Activated T-helper 1 cell treated with Interleukin-2 at 50 U/mL for 16 hours (primary cell): ENCODE measurements around the gene CCDC78.

Experiments used
- DNase-seq: peaks from one replicate; pipeline ENCODE4 v3.0.0-alpha.2; 2020; ENCODE audit warnings: low read depth

The CCDC78 gene

DNA sequence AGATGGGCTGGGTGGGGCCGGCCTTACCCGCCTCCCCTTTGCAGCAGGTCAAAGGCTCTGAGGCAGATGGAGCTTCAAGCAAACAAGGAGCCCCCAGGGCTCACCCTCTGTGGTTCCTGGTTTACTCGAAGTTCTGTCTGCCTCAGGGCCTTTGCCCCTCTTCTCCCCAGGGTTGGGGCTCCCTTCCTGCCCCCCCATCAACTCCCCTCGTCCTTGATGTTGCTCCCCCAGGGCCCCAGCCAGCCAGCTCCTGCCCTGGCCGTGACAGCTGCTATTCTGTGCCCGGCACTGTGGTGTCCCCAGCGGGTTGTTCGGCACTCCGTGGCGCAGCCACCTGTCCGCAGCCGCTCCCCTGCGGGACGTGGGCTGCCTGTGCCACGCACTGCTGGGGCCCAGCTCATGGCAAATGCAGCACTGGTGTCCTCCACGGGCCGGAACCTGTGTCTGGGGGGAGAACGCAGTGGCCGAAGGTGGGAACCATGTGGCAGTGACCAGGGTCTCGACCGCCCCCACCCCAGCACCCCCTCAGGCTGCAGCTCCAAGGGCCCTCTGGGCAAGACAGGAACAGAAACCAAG is 15.7 kb downstream of the CCDC78 start:
- DNase-seq, result no peak

DNA sequence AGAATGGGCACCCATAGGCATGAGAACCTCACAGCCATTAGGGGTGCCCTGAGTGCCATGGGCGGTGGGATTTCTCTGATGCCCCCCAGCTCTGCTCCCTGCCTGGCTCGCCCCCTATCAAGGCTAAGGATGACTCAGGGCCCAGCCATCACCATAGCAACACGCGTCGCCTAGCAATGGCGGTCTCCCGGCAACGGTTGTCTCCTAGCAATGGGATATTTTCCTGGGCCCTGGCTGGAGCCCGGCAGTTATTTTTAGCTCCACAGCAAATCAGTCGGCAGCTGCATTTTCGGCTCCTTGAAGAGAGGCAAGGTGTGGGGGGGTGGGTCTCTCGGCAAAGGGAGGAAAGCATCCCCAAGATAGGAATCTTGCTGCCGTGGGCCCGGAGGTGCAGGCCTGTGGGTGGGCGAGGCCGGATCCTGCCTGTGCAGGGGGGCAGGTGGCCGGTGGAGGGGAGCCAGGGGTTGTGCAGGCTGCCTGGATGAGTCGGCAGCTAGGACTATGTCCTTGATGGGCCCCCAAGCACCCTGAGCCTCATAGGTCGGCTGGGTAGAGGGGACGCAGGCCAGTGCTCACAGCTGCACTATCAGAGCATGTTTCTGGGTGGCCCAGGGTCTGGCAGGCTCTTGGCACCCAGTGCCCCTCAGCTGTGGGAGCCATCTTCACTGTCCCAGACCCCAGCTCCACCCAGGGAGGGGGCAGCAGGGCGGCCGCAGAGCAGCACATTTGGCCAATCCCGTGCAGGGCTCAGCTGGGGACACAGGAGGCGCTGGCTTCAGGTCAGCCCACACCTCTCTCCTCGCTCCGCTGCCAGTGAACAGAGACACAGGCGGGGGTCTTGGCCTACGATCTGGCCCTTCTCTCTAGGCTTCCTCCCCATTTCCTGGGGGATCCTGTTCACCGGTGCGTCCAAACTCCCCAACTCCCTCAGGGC is 16.4 kb downstream of the CCDC78 start:
- DNase-seq, result no peak

DNA sequence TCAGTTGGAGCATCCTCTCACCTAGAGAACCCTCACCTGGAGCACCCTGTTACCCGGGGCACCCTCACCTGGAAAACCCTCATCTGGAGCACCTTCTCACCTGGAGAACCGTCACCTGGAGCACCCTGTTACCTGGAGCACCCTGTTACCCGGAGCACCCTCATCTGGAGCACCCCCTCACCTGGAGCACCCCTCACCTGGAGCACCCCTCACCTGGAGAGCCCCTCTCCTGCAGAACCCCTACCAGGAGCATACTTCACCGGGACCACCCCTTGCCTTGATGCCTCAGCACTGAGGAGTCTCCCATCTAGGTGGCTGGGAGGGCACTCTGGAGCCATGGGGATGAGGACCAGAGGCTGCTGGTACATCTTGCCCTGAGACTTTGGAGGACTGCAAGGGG is 17.3 kb downstream of the CCDC78 start:
- DNase-seq, result no peak

DNA sequence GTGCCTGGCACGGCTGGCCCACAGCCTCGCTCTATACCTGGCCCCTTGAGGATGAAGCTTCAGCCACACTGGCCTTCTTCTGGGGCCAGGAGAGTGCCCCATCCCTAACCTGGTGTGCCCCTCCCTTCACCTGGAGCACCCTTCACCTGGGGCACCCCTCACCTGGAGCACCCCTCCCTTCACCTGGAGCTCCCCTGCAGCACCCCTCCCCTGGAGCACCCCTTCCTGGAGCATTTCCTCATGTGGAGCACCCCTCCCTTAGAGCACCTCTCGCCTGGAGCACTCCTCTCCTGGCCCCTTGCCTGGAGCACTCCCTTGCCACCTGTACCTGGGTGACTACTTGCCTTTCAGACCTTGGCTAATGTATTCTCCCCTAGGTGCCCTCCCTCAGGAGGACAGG is 18.2 kb downstream of the CCDC78 start:
- DNase-seq, result no peak

DNA sequence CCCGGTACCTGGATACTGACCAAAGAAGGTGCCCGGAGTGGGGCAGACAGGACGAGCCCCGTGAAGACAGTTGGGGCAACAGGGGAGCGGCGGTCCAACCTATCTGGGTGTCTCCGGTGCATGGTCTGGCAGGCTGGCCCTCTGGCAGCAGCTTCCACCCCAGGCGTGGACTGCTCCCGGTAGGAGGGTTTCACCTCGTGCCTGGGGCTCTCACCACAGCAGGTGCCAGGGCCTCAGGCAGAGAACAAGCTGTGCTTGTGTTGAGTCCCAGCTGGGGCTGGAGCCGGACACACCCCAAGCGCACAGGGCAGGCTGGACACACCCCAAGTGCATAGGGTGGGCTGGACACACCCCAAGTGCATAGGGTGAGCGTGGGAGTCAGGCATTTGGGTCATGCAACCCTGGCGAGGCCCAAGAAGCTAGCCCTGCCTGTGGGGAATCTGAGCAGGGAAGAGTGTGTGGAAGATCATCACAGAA is 19.1 kb downstream of the CCDC78 start:
- DNase-seq, result no peak

DNA sequence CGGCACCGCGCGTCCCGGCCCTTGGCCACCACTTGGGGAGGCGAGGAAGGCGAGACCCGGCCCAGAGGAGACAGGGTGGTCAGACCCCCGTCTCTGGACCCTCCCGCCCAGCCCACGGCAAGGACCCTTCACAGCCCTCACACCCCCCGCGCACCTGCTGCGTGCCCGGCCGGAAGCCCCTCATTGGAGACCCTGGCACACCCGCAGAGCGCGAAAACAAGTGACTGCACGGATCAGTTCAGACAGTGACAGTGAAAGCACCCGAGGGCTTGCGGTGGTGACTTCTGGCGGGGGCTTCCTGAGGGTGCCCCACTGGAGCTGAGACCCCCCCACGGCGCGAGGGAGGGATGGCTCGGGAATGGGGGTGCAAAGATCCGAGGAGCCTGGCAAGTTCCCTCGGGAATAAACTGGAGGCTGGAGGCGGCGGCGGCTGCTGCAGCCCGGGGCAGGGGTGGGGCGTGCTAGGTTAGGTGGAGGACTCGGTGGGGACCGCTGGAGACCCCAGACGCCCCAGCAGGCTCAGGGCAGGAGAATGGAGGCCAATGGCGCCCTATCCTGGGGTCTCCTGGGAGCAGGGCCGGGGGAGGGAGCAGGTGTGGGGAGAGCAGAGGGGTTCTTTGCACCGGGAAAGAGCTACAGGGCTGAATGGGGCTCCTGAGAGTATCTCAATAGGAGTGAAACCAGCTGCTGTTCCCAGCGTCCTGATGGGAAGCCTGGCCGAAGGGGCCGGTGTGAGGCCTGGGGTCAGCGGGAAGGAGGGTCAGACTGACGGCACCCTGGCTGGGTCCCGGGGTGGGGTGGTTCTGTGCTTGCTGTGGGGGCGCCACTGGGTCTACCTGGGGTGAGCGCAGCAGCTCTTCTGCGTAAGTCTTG is 19.8 kb downstream of the CCDC78 start:
- no peak for DNase-seq

DNA sequence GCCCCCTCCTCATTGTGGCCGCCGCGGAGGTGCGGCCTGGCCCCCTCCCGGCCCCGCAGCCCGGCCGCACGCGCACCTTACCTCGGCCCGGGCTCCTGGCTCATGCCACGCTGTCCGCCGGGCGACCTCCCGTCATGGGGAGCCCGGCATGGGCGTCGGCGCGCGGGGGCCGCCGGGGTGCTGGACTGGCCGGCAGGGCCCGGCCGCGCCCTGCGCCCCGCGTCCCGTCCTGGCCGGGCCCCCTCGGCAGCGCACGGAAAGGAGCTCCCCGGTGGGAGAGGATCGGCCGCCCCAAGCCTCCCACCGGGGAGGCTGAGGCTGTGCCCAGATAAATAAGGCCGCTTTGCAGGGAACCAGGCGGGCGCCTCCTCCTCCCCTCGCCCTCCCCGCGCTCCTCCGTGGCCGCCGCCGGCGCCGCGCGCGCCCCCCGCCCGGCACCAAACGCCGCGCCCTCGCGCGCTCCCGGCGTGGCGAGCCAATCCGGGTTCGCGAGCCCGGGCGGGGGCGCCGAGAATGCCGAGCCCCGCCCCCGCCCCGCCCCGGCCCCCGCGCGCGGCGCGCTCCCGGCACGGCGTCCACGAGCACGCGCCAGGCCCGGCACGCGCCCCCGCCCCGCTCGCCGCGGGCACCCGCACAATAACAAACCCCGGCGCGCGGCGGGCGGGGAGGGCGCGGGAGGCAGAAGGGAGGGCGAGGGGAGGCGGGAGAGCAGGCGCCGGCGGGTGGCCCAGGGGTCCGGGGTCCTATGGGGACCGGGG is 20.6 kb downstream of the CCDC78 start, which contains the start of gene FBXL16:
Gene FBXL16 (minus strand): TSS at position 371 of the 758 bp plus-strand sequence. CDS start 8,396 bp downstream, outside the sequence.
- no peak for DNase-seq

DNA sequence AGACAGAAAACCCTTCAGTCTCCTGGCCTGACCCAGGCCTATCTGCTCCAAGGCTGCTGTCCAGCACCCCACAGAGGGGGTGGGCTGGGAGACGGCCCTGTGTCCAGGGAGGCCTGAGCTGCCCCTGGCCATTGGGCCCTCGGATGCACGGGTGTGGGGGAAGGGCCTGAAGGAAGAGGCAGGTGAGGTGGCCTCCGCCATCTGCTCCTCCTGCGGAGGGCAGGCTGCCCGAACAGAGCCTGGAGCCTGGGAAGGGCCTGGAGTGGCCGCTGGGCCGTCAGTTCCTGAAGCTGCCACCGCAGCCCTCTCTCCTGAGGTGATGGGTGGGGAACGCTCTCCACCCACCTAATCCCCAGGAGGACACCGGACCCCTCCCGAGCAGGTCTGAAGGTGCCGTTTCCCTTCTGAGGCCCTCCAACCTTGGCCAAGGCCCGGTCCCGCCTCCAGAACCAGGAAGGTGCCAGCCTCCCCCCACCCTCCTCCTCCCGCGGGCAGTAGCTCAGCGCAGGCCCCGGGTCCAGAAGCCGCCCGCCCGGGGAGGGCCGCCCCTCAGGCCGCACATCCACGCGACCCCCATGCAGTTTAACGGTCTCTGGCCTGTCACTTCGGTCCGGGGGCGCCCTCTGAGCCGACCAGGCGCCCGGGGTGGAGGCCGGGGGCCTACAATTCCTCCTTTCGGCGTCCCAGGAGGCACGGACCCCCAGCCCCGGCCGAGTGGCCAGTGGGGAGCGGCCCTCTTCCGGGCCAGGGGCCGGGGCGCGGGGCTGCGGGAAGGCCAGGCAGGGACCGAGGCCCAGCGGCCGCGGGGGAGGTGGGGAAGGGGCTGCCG is 21.5 kb downstream of the CCDC78 start:
- DNase-seq, result no peak

DNA sequence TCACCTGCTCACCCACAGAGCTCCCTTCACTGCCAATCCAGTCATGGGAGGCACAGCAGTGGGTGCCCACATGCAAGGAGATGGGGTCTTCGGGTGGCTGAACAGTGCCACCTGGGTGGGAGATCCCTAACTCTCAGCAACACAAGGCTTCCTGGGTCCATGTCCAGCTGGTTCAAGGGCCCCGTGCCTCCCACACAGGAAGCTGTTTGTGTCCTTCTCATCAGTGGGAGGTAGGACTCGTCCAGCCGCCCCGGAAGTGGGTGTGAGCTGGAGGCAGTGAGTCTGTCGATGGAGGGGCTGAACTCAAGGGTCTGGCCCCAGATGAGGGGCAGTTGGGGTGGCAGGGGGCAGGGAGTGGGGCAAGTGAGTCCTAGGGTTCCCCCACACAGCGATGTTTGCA is 22.2 kb downstream of the CCDC78 start:
- DNase-seq, result no peak

DNA sequence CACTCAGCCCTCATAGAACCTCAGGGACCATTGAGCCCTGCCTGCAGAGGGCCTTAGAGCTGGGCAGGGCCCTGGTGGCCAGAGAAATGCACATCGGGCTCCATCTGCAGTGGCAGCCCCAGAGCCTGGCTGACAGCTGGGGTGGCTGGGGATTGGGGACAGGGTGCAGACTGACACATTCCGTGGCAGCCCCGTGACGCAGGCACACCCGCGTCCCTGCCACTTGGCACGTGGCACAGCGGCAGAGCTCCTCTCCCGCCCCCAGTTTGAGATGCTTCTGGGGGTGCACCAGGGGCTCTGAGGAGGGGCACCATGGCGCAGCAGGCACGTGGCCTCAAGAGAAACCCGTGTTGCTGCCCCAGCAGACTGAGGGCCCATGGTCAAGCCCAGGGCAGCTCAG is 22.8 kb downstream of the CCDC78 start:
- DNase-seq, result no peak

DNA sequence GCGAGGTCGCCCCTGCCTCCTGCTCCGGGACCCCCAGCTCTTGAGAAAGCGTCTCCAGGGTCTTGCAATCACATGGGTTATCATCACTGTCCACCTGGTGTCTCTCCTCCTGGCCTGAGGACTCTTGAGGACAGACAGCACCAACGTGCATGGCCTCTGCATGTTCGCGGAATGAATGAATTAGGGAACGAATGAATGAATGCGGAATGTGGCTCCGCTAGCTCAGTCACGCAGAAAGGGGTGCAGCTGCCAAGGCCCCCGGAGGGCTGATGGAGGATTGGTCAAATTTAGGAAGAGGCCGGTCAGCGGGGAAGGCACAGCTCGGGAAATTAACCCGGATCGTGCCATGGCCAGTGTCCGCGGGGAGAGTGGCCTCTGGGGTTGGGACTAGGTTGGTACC is 23.9 kb downstream of the CCDC78 start:
- no peak for DNase-seq

DNA sequence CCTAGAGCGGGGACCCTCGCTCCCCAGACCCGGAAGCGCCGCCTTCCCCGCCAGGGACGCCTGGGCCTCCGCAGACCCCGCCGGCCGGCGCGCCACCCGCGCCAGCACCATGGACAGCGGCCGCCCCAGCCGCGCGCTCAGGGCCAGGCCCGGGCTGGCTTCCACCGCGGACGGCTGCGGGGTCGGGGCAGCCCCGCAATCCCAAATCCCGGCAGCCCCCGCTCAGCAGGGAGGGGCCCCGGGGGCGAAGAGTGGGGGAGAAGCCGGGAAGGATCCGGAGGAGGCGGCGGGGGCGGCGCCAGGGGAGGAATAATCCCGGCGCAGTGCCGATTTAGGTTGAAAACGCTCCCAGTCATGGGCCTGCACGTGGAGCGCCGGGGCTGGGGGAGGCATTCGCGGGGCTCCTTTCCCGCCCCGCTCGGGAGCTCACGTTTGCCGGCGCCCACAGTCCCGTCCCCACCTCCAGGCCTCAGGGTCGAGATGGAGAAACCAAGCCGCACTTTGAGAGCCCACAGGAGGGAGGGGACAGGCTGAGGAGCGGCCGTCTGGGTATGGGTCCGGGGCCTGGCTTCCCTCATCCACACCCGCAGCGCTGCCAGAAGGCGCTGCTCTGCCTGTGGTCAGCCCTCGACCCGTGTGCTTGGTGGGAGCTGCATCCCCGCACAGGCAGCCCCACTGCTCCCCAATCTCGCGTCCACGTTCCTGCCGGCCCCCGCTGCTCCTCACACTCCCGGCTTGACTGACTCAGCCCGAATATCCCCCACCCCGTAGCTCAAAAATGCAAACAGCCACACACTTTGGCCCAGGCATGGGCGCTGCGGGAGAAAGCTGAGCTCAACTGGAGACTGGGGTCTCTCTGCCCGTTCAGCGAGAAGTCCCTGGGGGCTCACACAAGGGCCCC is 25.3 kb downstream of the CCDC78 start:
- DNase-seq, result no peak

DNA sequence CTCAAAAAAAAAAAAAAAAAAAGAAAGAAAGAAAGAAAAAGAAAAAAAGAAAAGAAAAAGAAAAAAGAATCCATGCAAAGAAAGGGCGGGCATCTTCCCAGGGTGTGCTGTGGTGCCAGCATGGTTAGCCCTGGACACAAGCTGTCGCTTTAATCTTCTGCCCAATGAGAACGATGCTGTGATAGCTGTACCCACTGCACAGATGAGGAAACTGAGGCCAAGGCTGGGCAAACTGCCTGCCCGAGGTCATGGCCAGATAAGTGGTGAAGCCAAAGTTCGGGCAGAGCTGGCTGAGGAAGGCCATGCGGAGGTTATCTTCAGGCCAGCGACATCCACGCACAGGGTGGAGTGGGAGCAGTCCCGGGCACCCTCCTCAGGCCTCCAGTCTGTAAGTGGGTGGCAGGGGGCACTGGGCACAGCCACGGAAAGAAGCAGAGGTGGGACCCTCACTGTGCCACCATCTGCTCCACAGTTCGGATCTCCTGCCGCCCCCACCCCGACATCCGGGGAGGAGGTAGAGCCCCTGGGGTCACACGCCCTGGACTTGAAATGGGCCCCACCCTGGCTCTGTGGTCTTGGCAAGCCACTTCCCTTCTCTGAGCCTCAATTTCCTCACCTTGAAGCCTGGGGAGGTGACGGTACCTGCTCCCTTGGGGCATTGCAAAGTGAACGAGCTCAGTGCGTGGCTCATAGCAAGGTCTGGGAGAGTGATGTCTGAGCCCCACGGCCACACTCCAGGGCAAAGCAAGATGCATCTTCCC is 27.2 kb downstream of the CCDC78 start:
- DNase-seq, result no peak

DNA sequence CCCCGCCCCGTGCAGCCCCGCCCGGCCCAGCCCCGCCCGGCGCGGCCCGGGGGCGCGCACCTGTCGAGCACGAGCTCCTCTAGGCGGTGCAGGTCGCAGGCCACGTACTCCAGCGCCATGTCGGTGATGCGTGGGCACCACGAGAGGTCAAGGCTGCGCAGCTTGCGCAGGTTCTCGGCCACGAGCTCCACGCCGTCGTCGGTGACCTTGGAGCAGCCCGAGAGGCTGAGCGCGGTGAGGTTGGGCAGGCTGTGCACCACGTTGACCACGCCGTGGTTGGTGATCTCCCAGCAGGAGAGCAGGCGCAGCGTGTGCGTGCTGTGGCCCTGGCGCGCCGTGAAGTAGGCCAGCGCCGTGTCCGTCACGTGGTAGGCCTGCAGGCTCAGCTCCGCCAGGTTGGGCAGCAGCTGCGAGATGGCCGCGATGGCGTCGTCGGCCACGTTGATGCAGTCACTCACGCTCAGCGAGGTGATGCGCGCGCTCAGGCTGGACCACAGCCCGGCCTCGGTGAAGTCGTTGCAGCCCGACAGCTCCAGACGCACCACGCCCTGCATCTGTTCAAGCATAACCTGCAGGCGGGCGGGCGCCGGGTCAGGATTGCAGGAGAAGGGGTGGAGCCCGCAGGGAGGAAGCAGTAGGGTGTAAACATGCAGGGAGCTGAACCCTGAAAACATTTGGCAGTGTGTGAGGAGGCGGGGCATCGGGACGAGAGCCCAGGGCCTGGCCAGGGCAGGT is 30.7 kb downstream of the CCDC78 start:
- DNase-seq, result peak; percentile 74

DNA sequence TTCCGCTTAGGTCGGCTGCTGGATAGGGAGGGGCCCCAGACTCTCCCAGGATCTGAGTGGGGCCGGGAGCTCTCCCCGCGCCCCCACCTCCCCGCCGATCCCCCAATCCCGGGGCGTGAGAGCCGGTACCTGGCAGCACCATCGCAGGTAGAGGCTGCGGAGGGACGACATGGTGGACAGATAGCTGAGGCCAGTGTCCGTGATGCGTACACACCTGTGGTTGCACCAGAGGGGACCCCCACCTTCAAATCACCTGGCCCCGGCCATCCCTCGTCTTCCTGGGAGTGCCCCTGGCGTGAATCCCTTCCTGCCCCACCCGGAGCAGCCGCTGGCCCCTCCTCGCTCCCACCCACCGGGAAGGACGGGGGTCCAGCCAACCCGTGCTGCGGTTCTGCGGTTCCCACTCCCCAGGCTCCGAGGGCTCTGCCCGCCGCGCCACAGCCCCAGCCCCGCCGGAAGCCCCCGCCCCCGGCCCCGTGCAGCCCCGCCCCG is 31.3 kb downstream of the CCDC78 start:
- no peak for DNase-seq

DNA sequence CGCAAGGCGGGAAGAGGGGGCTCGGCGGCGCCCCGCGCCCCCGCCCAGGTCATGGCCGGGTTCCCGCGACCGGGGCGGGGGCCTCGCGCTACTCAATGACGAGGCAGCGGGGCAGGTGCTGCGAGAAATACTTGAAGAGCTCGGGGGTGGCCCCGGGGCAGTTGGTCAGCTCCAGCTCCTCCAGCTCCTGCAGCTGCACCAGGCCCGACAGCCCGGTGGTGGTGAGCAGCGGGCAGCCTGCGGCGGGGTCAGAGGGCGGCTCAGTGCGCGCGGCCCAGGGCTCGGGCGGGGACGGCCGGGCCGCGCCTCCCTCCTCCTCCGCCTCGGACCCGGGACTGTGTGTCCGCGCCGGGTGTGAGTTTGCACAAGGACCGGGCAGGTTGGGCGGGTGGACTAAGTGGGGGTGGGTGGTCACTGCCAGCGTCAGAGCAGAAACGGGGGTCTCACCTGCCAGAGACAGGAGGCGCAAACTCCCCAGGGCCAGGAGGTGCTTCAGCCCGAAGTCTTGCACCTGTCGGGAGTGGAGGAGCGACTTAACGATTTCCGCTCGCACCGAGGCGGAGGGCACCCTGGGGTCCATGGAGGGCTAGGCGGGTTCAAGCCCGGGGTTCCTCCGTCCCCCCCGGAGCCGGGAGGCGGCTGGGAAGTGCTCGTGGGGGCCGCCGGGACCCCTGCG is 31.9 kb downstream of the CCDC78 start:
- no peak for DNase-seq

DNA sequence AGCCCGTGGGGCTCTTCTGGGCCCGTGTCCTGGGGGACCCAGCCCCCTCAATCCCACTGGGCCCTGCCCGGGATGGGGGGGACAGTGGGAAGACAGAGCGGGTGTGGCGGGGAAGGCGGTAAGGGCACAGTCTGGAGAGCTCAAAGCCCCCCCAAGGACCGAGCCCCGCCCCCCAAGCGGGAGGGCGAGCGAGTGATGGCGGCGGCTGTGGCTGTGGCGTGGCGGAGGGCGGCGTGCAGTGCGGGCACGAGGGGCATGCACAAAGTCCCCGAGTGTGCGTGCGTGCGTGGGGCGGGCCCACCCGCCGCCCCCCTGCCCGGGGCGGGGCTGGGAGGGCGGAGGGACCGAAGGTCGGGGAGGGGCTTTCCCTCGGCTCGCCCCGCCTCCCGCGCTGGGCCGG is 32.5 kb downstream of the CCDC78 start:
- DNase-seq, result no peak
